Fibroblast of skin of right quadriceps (primary cell): ENCODE results near the gene TET3.

ENCODE experiments used
- DNase-seq: peaks from one replicate; pipeline ENCODE4 v3.0.0-alpha.2; 2013

The TET3 gene

GRCh38 chr2:74007711-74008110 lies 23.0 kb downstream of the TET3 start:
- DNase-seq: no peak

GRCh38 chr2:74008761-74009395 lies 24.2 kb downstream of the TET3 start:
- DNase-seq: peak; percentile 60

DNA sequence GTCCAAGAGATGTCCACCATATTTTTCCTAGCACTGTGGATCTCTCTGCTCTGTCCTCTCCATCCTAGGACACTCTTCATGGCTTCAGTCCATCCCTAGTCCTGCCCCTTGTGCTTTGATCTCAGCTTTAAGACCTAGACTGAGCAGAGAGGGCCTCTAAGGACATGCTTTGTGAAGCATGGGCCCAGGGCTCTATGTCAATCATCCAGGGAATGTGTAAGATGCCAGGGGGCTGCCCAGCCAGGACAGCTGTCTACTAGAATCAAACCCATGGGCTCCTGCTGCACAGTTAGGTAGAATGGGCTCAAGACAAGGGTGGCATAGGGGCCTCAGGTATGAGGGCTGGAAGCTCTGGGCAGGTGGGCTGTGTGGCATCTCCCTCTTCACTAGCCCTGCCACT lies 24.9 kb downstream of the TET3 start:
- no peak for DNase-seq

DNA sequence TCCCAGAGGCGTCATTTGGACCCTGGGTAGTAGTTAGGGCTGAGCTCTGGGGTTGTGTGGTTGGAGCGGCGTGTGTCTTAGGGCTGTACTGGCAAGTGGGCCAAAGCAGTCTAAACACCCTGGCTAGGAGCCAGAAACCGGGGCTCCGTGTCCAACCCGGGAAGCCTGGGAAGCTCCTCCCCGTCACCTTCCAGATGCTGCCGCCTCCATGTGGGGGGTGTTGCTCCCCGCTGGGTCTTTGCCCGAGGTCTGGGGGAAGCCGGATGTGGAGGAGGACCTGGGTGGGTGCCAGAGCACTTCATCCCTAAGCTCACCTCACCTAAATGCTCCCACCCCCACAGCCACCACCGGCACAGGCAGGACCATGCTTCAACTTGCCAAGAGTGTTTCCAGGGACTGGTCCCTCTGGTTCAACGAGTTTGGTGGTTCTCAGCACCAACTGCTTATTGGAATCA lies 25.4 kb downstream of the TET3 start:
- DNase-seq: no peak

GRCh38 chr2:74011246-74011645 lies 26.5 kb downstream of the TET3 start:
- DNase-seq: no peak

DNA sequence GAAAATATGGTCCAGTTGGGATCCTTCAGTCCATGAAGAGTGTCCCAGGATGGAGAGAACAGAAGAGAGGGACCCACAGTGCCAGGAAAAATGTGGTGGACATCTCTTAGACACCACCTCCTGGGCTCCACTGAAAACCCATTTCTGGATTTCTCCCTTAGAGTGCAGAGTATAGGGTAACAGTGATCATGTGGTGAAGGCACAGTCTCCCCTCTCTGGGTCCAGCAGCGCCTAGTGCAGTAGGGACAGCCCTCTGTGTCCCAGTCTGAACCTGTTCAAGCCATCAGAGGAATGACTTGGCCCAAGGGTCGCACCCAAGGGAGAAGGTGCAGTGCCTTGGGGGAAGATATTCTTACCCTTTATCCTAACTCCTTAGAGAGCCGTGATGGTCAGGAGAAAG lies 30.1 kb downstream of the TET3 start:
- DNase-seq: no peak

GRCh38 chr2:74017223-74017622 lies 32.5 kb downstream of the TET3 start:
- no peak for DNase-seq

- DNase-seq: no peak
These were observed 34.8 kb downstream of the TET3 start for GRCh38 chr2:74019516-74019915.

GRCh38 chr2:74020702-74021406 lies 36.1 kb downstream of the TET3 start:
- DNase-seq: no peak

- DNase-seq: no peak
These were observed 36.7 kb downstream of the TET3 start for GRCh38 chr2:74021407-74021755.

GRCh38 chr2:74024216-74024615 lies 39.5 kb downstream of the TET3 start:
- no peak for DNase-seq

DNA sequence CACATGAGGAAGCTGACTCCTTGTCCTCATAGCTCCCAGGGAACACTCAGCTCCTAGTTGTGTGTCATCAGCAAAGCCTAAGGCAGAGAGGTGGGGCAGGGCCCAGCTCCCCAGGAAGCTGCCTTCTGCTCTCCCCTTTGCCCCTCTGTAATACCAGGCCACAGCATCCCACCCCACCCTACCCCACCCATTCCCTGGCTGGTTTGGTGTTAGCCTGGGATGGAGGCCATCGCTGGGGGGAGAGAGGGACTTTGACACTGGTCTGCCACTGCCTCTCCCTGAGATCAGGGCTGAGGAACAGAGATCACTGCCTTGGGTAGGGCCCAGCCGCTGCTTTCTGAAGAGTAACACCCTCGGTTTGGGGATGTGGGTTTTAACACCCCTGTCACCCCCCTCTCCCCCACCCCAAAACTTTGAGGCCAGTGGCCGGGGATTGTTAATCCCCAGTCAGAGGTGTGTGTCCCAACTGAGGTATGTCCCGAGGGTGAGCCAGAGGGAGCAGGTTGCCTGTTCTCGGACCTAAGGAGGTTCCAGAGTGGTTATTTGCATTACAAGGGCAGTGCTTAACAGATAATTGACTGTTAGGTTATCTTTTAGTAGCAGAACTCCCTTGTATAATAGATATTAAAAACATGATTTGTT lies 41.4 kb downstream of the TET3 start:
- no peak for DNase-seq

GRCh38 chr2:74026687-74027241 lies 42.1 kb downstream of the TET3 start:
- no peak for DNase-seq

GRCh38 chr2:74027496-74027895 lies 42.8 kb downstream of the TET3 start:
- no peak for DNase-seq

DNA sequence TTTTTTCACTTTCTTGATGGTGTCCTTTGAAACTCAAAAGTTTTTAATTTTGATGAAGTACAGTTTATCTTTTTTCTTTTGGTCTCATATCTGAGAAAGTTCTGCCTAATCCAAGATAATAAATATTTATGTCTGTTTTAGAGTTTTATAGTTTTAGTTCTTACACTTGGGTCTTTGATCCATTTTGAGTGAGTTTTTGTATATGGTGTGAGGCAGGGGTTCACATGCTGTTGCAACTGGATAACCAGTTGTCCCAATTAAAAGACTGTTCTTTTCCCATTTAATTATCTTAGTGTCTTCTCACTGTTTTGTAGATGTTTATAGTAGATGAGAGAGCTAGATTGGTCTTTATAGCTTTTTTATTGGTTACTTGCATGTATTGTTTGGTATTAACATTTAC lies 43.6 kb downstream of the TET3 start:
- no peak for DNase-seq

GRCh38 chr2:74028741-74029140 lies 44.0 kb downstream of the TET3 start:
- no peak for DNase-seq

DNA sequence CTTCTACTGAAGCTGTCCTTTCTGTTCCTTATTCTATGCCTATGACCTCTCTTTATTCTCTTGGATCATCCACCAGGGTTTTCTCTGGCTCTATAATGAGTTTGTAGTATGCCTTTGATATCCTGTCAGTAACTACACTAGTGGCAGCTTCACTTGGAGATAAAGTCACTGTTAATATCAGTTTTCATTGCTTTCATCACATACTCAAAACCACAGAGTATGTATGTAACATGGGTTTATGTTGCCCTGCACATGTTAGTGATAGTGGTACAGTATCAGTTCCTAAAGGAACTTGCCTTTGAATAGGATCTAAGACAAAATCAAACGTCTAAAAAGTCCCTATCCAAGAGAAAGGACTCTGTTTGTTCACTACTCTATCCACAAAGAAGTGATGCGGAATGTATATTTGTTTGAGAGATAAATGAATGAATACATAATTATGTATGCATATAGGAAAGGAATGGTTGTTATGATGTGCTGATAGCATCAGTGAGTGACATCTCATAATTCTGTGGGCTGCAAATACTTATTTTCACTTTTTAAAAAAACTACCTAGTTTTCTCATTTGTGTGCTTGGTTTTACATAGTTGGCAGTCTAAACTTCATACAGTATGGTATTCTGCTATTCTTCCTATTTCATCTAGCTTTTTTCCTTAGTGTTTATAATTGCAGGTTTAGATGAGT lies 45.1 kb downstream of the TET3 start:
- DNase-seq: no peak

DNA sequence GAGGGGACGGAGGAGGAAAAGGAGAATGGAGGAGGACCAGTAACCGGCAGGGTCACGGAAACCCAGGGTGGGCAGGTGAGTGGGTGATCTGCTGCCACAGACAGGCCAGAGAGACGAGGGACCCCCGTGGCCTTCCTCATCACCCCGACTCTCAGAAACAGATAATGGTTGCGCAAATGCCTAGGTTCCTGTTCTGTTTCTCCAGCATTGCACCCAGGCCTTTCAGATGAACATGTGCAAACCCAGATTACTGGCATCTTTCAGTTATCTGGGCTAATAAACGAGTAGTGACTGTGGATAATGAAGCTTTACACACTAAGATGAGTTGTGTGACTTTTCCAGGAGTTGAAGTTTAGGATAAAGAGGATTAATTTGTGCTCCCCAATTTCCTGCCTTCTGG lies 46.5 kb downstream of the TET3 start:
- DNase-seq: no peak

- DNase-seq: no peak
These were observed 47.2 kb downstream of the TET3 start for GRCh38 chr2:74031959-74032287.

GRCh38 chr2:74033375-74033774 lies 48.7 kb downstream of the TET3 start:
- DNase-seq: no peak
